ENCODE results near the gene ATP8B4.
"Not testable (repeated sequence)": the region's sequence is repeated elsewhere in the genome, so short reads cannot be mapped to it uniquely, and the experiment has no call there.

Gene ATP8B4, protein sequence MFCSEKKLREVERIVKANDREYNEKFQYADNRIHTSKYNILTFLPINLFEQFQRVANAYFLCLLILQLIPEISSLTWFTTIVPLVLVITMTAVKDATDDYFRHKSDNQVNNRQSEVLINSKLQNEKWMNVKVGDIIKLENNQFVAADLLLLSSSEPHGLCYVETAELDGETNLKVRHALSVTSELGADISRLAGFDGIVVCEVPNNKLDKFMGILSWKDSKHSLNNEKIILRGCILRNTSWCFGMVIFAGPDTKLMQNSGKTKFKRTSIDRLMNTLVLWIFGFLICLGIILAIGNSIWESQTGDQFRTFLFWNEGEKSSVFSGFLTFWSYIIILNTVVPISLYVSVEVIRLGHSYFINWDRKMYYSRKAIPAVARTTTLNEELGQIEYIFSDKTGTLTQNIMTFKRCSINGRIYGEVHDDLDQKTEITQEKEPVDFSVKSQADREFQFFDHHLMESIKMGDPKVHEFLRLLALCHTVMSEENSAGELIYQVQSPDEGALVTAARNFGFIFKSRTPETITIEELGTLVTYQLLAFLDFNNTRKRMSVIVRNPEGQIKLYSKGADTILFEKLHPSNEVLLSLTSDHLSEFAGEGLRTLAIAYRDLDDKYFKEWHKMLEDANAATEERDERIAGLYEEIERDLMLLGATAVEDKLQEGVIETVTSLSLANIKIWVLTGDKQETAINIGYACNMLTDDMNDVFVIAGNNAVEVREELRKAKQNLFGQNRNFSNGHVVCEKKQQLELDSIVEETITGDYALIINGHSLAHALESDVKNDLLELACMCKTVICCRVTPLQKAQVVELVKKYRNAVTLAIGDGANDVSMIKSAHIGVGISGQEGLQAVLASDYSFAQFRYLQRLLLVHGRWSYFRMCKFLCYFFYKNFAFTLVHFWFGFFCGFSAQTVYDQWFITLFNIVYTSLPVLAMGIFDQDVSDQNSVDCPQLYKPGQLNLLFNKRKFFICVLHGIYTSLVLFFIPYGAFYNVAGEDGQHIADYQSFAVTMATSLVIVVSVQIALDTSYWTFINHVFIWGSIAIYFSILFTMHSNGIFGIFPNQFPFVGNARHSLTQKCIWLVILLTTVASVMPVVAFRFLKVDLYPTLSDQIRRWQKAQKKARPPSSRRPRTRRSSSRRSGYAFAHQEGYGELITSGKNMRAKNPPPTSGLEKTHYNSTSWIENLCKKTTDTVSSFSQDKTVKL

DNA sequence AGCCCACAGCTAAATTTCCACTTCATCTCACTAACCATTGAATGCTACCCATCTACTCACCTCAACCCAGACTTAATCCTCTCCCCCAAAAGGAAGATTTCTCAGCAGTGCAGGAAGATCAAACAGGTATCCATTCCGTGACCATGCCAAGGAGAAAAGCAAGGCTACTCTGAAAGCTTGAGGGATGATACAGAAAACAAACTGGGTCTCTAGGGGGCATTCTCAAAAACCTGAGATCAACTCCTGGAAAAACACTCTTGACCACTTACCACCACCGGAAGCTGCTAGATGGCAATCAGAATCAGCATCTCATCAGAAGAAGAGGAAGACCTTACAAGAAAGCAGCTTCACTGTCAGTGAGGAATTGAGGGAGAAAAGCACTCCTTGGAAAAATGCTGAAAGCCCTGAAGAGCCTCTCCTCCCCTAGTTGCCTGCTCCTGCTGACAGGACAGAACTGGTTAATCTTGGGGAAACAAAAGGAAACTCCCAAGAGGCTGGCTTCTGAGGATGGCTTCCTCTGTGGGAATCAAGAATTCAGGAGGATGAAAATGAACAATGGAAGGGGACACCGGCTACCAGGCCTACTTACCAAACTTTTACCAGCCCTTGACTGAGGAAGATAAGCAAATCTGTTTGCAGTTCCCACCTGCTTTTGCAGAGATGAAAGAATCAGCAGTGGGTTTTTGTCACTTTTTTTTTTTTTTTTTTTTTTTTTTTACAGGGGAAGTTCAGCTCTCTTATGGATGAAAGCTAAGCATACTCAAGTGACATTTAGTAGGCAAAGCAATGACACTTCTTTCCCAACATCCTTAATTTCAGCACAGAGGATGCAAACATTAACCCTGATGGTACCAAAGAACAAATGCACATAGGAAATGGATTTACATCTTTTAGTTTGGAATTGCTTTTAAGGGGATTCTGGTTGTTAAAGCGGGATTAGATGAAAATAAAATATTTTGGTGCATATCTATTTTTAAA lies at the start of gene ATP8B4:
Gene ATP8B4 (minus strand): TSS at position 171 of the 978 bp plus-strand sequence. CDS start 12,267 bp downstream, outside the sequence.
- no peak for DNase-seq (ENCODE audit: low spot score)

DNA sequence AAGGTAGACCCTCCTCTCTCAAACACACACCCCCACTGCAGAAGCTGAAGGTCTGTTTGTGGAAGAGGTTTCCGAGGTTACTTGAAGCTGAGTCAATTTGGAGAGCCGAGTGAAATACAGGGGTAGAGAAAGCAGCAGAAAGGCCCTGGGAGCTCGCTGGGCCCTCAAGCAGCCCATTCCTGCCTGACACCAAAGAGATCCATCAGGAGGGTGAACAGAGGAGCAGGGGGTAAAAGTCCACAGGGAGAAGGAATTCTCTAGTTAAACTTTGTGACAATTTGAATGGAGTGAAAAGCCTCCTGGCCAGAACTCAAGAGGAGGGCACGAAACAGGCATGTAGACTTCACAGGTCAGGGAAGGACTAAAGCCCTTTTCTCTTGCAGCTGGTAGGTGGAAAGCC lies 49.3 kb upstream of the ATP8B4 start:
- no peak for DNase-seq (ENCODE audit: low spot score)

DNA sequence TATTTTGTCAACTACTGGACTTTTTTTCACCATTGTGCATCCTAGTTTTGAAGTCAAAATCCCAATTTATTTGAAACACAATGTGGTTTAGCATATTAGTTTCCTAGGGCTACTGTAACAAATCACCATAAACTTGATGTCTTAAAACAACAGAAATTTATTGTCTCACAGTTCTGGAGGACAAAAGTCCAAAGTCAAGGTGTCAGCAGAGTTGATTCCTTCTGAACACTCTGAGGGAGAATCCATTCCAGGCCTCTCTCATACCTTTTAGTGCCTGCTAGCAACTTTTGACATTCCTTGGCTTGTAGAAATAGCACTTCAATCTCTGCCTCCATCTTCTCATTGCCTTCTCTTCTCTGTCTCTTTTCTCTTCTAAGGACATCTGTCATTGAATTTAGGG lies 48.1 kb upstream of the ATP8B4 start:
- no peak for DNase-seq (ENCODE audit: low spot score)

GRCh38 chr15:50166216-50166615 lies 47.2 kb upstream of the ATP8B4 start:
- peak; percentile 58 for DNase-seq (ENCODE audit: low spot score)

DNA sequence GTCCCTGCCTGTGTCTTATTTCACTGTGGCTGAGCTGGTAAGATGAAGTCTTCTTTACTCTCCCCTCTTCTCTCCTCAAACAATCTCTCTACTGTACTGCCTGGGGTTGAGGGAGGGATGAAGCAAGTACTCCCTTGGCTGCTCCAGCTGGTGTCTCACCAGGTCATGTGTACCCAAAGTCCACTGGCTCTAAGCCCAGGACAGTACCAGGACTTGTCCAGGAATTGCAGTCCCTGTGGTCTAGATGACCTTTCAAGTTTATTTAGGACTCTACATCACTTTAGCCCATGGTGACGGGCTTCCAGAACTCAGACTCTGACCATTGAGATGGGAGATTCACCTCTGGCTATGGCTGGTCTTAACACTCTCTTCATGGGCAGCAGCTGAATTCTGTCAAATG lies 45.4 kb upstream of the ATP8B4 start:
- DNase-seq (ENCODE audit: low spot score), result no peak

GRCh38 chr15:50163719-50164410 lies 44.8 kb upstream of the ATP8B4 start:
- DNase-seq (ENCODE audit: low spot score), result no peak

DNA sequence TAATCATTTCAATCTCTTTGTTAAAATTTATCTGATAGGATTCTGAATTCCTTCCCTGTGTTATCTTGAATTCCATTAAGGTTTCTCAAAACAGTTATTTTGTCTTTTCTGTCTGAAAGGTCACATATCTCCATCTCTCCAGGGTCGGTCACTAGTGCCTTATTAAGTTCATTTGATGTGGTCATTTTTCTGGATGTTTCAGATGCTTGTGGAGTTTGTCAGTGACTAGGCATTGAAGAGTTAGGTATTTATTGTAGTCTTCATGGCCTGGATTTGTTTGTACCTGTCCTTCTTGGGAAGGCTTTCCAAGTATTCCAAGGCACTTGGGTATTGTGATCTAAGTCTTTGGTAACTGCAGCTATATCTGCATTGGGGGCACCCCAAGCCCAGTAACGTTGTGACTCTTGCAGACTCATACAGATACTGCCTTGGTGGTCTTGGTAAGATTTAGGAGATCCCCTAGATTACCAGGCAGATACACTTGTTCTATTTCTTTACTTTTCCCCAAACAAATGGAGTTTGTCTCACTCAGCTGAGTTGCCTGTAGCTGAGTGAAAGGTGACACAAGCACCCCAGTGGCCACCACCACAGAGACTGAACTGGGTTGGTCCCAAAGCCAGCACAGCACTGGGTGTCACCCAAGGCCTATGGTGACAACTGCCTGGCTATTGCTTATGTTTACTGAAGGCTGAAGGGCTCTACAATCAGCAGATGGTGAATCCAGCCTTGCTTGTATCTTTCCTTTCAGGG lies 44.1 kb upstream of the ATP8B4 start:
- DNase-seq (ENCODE audit: low spot score), result no peak

GRCh38 chr15:50158236-50158635 lies 39.2 kb upstream of the ATP8B4 start:
- DNase-seq (ENCODE audit: low spot score), result not testable (repeated sequence)

DNA sequence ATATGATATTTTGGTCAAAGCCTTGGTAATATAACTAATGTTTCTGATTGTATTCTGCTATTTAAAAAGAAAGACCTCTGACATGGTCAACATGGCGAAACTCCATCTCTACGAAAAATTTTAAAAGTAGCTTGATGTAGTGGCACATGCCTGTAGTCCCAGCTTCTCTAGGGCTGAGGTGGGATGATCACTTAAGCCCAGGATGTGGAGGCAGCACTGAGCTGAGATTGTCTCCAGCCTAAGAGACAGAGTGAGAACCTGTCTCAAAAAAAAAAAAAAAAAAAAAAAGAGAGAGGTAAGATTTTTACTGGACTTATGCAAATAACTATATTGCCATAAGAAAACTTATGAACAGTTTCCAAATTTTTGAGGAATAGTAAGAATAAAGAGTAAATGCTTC lies 32.4 kb upstream of the ATP8B4 start:
- DNase-seq (ENCODE audit: low spot score), result no peak

DNA sequence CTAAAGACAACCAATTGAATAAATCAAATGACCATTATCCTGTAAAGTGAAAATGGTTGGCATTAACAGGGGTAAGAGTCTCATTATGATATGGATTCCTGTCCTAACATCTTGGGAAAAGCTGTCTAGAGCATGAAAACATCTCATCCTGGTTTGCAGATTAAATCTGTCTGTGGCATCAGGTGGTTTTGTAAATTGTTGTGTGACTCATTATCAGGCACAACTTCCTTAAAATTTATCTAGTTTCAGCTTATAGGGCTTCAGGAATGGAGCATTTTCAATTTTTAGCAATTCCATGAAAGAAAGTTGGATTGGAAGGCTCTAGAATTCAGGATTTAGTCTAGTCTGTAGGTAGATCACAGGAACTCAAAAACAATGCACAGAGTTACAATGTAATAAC lies 31.8 kb upstream of the ATP8B4 start:
- no peak for DNase-seq (ENCODE audit: low spot score)

GRCh38 chr15:50150349-50150748 lies 31.3 kb upstream of the ATP8B4 start:
- no peak for DNase-seq (ENCODE audit: low spot score)

GRCh38 chr15:50149090-50149489 lies 30.1 kb upstream of the ATP8B4 start:
- DNase-seq (ENCODE audit: low spot score), result no peak

DNA sequence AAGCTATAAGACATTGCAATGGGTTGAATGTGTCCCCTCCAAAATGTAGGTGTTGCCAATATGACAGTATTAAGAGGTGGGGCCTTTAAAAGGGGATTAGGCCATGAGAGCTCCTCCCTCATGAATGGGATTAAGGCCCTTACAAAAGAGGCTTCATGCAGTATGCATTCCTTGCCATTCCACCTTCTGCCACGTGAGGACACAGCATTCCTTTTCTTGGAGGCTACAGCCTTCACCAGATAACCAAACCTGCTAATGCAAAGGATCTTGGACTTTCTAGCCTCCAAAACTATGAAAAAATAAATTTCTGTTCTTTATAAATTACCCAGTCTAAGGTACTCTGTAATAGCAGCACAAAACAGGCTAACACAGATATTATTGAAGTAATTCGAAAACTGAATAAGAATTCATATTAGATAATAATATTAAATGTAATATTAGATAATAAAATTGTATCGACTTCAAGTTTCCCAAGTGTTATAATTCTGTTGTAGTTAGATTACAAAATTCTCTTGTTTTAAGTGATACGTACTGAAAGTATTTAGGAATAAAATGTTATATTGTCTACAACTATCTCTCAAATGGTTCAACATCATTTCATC lies 29.4 kb upstream of the ATP8B4 start:
- DNase-seq (ENCODE audit: low spot score), result peak; percentile 40

GRCh38 chr15:50146632-50147031 lies 27.6 kb upstream of the ATP8B4 start:
- no peak for DNase-seq (ENCODE audit: low spot score)

GRCh38 chr15:50145451-50145872 lies 26.4 kb upstream of the ATP8B4 start:
- peak; percentile 68 for DNase-seq (ENCODE audit: low spot score)

DNA sequence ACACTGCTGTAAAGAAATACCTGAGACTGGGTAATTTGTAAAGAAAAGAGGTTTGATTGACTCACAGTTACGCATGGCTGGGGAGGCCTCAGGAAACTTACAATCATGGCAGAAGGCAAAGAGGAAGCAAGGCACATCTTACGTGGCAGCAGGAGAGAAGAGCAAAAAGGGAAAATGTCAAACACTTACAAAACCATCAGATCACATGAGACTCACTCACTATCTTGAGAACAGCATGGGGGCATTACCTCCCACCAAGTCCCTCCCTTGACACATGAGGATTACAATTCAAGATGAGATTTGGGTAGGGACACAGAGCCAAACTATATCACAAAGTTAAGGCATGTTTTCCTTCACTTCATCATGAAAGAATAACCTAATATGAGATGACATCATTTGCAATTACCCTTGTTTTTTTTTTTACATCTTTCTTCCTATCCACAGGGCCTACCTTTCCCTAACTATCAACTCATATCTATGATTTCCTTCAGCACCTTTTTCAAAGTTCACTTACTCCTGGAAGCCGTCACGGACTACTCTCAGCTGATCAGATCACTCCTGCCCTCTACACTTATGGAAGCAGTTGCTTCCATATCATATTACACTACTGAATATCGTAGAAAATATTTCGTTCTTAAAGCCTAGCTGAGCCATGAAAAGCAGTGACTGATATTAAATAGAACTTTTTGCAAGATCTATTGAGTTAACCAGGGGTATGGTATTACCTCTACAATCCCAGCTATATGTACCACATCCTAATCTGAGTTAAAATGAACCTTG lies 25.5 kb upstream of the ATP8B4 start:
- no peak for DNase-seq (ENCODE audit: low spot score)

GRCh38 chr15:50143255-50143860 lies 24.3 kb upstream of the ATP8B4 start:
- DNase-seq (ENCODE audit: low spot score), result no peak

DNA sequence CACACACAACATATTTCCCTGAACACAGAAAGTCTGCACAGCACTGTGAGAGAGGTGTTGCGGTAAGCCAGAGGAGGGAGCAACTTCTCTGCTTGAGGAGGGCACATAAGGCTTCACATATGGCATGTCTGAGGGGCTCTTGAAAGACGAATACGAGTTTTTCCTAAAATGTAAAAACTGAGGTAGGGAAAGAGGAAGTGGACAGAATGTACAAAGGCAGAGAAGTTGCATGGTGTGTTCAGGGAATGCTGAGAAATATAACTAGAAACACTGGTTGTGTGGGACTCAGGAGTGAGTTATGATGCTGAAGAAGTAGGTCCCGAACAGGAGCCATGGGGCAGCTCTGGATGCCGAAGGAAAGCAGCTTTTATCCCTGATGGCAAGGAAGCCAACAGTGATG lies 22.8 kb upstream of the ATP8B4 start:
- no peak for DNase-seq (ENCODE audit: low spot score)

All from AG20443 (cell line).